ENCODE results near the gene PADI2.

The PADI2 gene

GRCh38 chr1:17071794-17072193, 47.5 kb downstream of the PADI2 start:
- Histone ChIP-seq H3F3A (ENCODE audit: low read depth) (no peaks in the 10 kb centered on the region), H3K4me3 (ENCODE audit: low read length, poor library complexity, severe bottlenecking) (no peak overlapping the region), H3K9ac (ENCODE audit: low read depth, low read length, poor library complexity, severe bottlenecking) (no peak overlapping the region), H3K9me2 (replicated peaks; ENCODE audit: low read depth, low read length) (no peaks in the 10 kb centered on the region), H3K36me3 (ENCODE audit: insufficient read depth, low read length) (no peaks in the 10 kb centered on the region), H3K4me1 (ENCODE audit: insufficient read depth, low read length, poor library complexity, severe bottlenecking) (no peaks in the 10 kb centered on the region), H3K4me2 (ENCODE audit: low read depth, low read length, poor library complexity, severe bottlenecking) (no peak overlapping the region), H2AFZ (ENCODE audit: low read length) (no peak overlapping the region), H3K9me3 (ENCODE audit: insufficient read depth, low read depth, low read length) (no peaks in the 10 kb centered on the region), H3K79me2 (ENCODE audit: insufficient read depth, low read length) (no peaks in the 10 kb centered on the region), H4K20me1 (ENCODE audit: insufficient read depth, low read length, poor library complexity, severe bottlenecking) (no peaks in the 10 kb centered on the region), H3K27me3 (ENCODE audit: insufficient read depth, low read length, poor library complexity, severe bottlenecking) (no peaks in the 10 kb centered on the region)
- TF ChIP-seq CTCF (conservative IDR thresholded peaks at IDR 0.05; ENCODE audit: low read length): no peak
- no peak for TF ChIP-seq EZH2phosphoT487 (IDR thresholded peaks at IDR 0.05; ENCODE audit: borderline replicate concordance)

GRCh38 chr1:17070163-17070525, 49.1 kb downstream of the PADI2 start:
- Histone ChIP-seq H3K79me2 (ENCODE audit: insufficient read depth, low read length) (no peaks in the 10 kb centered on the region), H3K27me3 (ENCODE audit: insufficient read depth, low read length, poor library complexity, severe bottlenecking) (no peaks in the 10 kb centered on the region), H3K9me3 (ENCODE audit: insufficient read depth, low read depth, low read length) (no peaks in the 10 kb centered on the region), H3K4me2 (ENCODE audit: low read depth, low read length, poor library complexity, severe bottlenecking) (no peak overlapping the region), H3K9me2 (replicated peaks; ENCODE audit: low read depth, low read length) (no peaks in the 10 kb centered on the region), H3K4me1 (ENCODE audit: insufficient read depth, low read length, poor library complexity, severe bottlenecking) (no peaks in the 10 kb centered on the region), H3K4me3 (ENCODE audit: low read length, poor library complexity, severe bottlenecking) (no peak overlapping the region), H3K36me3 (ENCODE audit: insufficient read depth, low read length) (no peaks in the 10 kb centered on the region), H2AFZ (ENCODE audit: low read length) (no peak overlapping the region), H3K9ac (ENCODE audit: low read depth, low read length, poor library complexity, severe bottlenecking) (no peak overlapping the region), H4K20me1 (ENCODE audit: insufficient read depth, low read length, poor library complexity, severe bottlenecking) (no peaks in the 10 kb centered on the region), H3F3A (ENCODE audit: low read depth) (no peaks in the 10 kb centered on the region)
- TF ChIP-seq EZH2phosphoT487 (IDR thresholded peaks at IDR 0.05; ENCODE audit: borderline replicate concordance) (no peak), CTCF (conservative IDR thresholded peaks at IDR 0.05; ENCODE audit: low read length) (no peak)

GRCh38 chr1:17069452-17070162, 49.6 kb downstream of the PADI2 start:
- Histone ChIP-seq H3K79me2 (ENCODE audit: insufficient read depth, low read length) (no peaks in the 10 kb centered on the region), H3K4me1 (ENCODE audit: insufficient read depth, low read length, poor library complexity, severe bottlenecking) (no peaks in the 10 kb centered on the region), H3K4me2 (ENCODE audit: low read depth, low read length, poor library complexity, severe bottlenecking) (no peak overlapping the region), H3F3A (ENCODE audit: low read depth) (no peaks in the 10 kb centered on the region), H3K9me3 (ENCODE audit: insufficient read depth, low read depth, low read length) (peaks cover 2% of the 10 kb centered on the region; the same call in 1 of the 2 replicates), H3K9ac (ENCODE audit: low read depth, low read length, poor library complexity, severe bottlenecking) (no peak overlapping the region), H4K20me1 (ENCODE audit: insufficient read depth, low read length, poor library complexity, severe bottlenecking) (no peaks in the 10 kb centered on the region), H3K27me3 (ENCODE audit: insufficient read depth, low read length, poor library complexity, severe bottlenecking) (no peaks in the 10 kb centered on the region), H3K36me3 (ENCODE audit: insufficient read depth, low read length) (no peaks in the 10 kb centered on the region), H3K4me3 (ENCODE audit: low read length, poor library complexity, severe bottlenecking) (no peak overlapping the region), H2AFZ (ENCODE audit: low read length) (no peak overlapping the region), H3K9me2 (replicated peaks; ENCODE audit: low read depth, low read length) (no peaks in the 10 kb centered on the region)
- no peak for TF ChIP-seq EZH2phosphoT487 (IDR thresholded peaks at IDR 0.05; ENCODE audit: borderline replicate concordance)
- TF ChIP-seq CTCF (conservative IDR thresholded peaks at IDR 0.05; ENCODE audit: low read length): no peak

Data from Loucy (cell line).